ENCODE data around the gene CPXM1.

DNA sequence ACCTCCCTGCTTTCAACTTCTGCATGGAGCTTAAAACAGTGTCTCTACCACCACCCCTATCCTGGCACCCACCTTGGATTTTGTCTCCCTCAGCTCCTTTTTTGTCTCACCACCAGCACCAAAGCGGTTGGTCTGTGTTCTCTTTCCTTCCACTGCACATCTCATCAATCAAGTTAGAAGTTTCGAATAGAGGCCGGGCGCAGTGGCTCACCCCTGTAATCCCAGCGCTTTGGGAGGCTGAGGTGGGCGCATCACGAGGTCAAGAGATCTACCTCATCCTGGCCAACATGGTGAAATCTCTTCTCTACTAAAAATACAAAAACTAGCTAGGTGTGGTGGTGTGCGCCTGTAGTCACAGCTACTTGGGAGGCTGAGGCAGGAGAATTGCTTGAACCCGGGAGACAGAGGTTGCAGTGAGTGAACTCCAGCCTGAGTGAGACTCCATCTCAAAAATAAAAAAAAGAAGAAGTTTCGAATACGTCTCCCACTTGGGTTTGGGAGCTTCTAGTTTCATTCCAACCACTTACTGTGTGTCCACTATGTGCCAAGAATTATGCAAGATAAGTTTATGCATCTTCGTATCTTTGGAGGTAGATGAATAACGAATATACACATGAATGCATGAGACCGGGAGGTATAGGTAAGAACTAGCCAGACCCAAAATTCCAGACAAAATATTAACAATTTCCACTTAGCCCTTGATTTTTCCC, 34.1 kb upstream of the CPXM1 start:
- TF ChIP-seq EZH2 (IDR thresholded peaks at IDR 0.05; ENCODE audit: insufficient read depth, poor library complexity, severe bottlenecking): no peak
- no peak for TF ChIP-seq EZH2phosphoT487 (IDR thresholded peaks at IDR 0.05; ENCODE audit: insufficient read depth, low read depth)
